IMR-90 (cell line): Measurements from ENCODE around the gene CXXC4. TPM values are rescaled to one million over a fixed set of nuclear protein-coding genes. Genes with fewer than 3 reads are reported as not detected.

ENCODE experiments used
- ATAC-seq: fragments of 200-7000 bp; cut with Tn5 transposase; 2 replicates; pipeline ENCODE4 v1.9.1; 2020; ENCODE audit warnings: low read depth, mild to moderate bottlenecking, moderate library complexity
- BruUV-seq: library from RNA; stranded (reverse); fragments of 400-500 nt; replicated peaks from 2 replicates; lab custom pipeline; 2021; lab: Mats Ljungman, UMichigan
- CTCF ChIA-PET: fragments of 300-600 bp; formaldehyde crosslinking; extraction: SDS; loops from one replicate; lab custom pipeline; 2021; ENCODE audit warnings: antibody characterized with exemption; lab: Yijun Ruan, JAX
- POLR2A ChIA-PET: fragments of 300-600 bp; sonication (Branson Sonifier 250); formaldehyde crosslinking; loops from one replicate; lab custom pipeline; 2022; ENCODE audit warnings: antibody characterized with exemption; ENCODE audit not compliant: unreplicated experiment; lab: Charles Lee
- DNase-seq: peaks from one replicate; pipeline ENCODE4 v3.0.0; 2013
- H2AFZ ChIP-seq: replicated peaks from 2 replicates; pipeline ENCODE3; 2013; ENCODE audit warnings: low read length, mild to moderate bottlenecking; ENCODE audit not compliant: poor library complexity
- H2AK5ac ChIP-seq: 2 replicates; pipeline ENCODE4 v1.6.1; 2013; ENCODE audit warnings: low read depth, low read length, inconsistent platforms
- H2AK9ac ChIP-seq: replicated peaks from 2 replicates; pipeline ENCODE3; 2013; ENCODE audit warnings: mild to moderate bottlenecking, low read depth, low read length, moderate library complexity; ENCODE audit not compliant: poor library complexity
- H2BK120ac ChIP-seq: 2 replicates; pipeline ENCODE4 v1.6.1; 2013; ENCODE audit warnings: low read depth, low read length, inconsistent platforms
- H2BK15ac ChIP-seq: 3 replicates; pipeline ENCODE4 v1.6.1; 2013; ENCODE audit warnings: low read depth, low read length, inconsistent platforms
- H2BK20ac ChIP-seq: 2 replicates; pipeline ENCODE4 v1.6.1; 2013; ENCODE audit warnings: low read depth, mild to moderate bottlenecking, inconsistent platforms, low read length, moderate library complexity
- H2BK5ac ChIP-seq: 2 replicates; pipeline ENCODE4 v1.6.1; 2013; ENCODE audit warnings: mild to moderate bottlenecking, low read depth, low read length, inconsistent platforms; ENCODE audit not compliant: poor library complexity, severe bottlenecking
- H3K14ac ChIP-seq: replicated peaks from 2 replicates; pipeline ENCODE4 v1.6.1; 2013; ENCODE audit warnings: low read depth, low read length, inconsistent platforms
- H3K18ac ChIP-seq: 2 replicates; pipeline ENCODE4 v1.6.1; 2013; ENCODE audit warnings: low read depth, low read length, control low read depth
- H3K23ac ChIP-seq: 2 replicates; pipeline ENCODE4 v1.6.1; 2013; ENCODE audit warnings: low read depth, low read length, inconsistent platforms
- H3K27ac ChIP-seq: 2 replicates; pipeline ENCODE4 v1.5.1; 2013; ENCODE audit warnings: mild to moderate bottlenecking, control low read depth, low read length; ENCODE audit not compliant: insufficient read depth
- H3K27me3 ChIP-seq: 2 replicates; pipeline ENCODE4 v1.6.1; 2013; ENCODE audit warnings: low read length; ENCODE audit not compliant: control insufficient read depth, insufficient read depth
- H3K36me3 ChIP-seq: 2 replicates; pipeline ENCODE4 v1.6.1; 2013; ENCODE audit warnings: low read length, mixed read lengths; ENCODE audit not compliant: control insufficient read depth, insufficient read depth
- H3K4ac ChIP-seq: 2 replicates; pipeline ENCODE4 v1.6.1; 2013; ENCODE audit warnings: low read depth, low read length, inconsistent platforms
- H3K4me1 ChIP-seq: 2 replicates; pipeline ENCODE4 v1.6.1; 2013; ENCODE audit warnings: low read length, mixed read lengths; ENCODE audit not compliant: control insufficient read depth, insufficient read depth
- H3K4me2 ChIP-seq: 2 replicates; pipeline ENCODE4 v1.6.1; 2013; ENCODE audit warnings: low read depth, mild to moderate bottlenecking, control low read depth, low read length, moderate library complexity
- H3K4me3 ChIP-seq: 2 replicates; pipeline ENCODE4 v1.5.1; 2013; ENCODE audit warnings: low read depth, mild to moderate bottlenecking, control low read depth, low read length, moderate library complexity; ENCODE audit not compliant: insufficient read depth
- H3K56ac ChIP-seq: 2 replicates; pipeline ENCODE4 v1.6.1; 2013; ENCODE audit warnings: low read length, inconsistent platforms; ENCODE audit not compliant: insufficient read depth; ENCODE audit errors: extremely low read depth
- H3K79me1 ChIP-seq, 2 experiments: 2 replicates each; pipeline ENCODE4 v1.6.1; 2013; ENCODE audit warnings: low read length in 2 of 2, inconsistent platforms in 1 of 2, low read depth in 1 of 2
- H3K9ac ChIP-seq: 2 replicates; pipeline ENCODE4 v1.6.1; 2013; ENCODE audit warnings: low read depth, low read length, control low read depth
- H3K9me1 ChIP-seq: 2 replicates; pipeline ENCODE4 v1.6.1; 2013; ENCODE audit warnings: low read length, inconsistent platforms; ENCODE audit not compliant: insufficient read depth
- H3K9me3 ChIP-seq: 2 replicates; pipeline ENCODE4 v1.6.1; 2013; ENCODE audit warnings: low read length; ENCODE audit not compliant: control insufficient read depth, insufficient read depth
- H4K20me1 ChIP-seq: 2 replicates; pipeline ENCODE4 v1.6.1; 2013; ENCODE audit warnings: low read length, inconsistent platforms; ENCODE audit not compliant: insufficient read depth
- H4K5ac ChIP-seq: 2 replicates; pipeline ENCODE4 v1.6.1; 2013; ENCODE audit warnings: mild to moderate bottlenecking, low read depth, low read length, control low read depth
- H4K8ac ChIP-seq, 2 experiments: 2 replicates each; pipeline ENCODE4 v1.6.1; 2013; ENCODE audit warnings: low read depth in 2 of 2, low read length in 2 of 2, control low read depth in 1 of 2, inconsistent platforms in 1 of 2
- H4K91ac ChIP-seq: 2 replicates; pipeline ENCODE4 v1.6.1; 2013; ENCODE audit warnings: low read depth, low read length, inconsistent platforms; ENCODE audit not compliant: insufficient read depth
- CEBPB ChIP-seq: IDR thresholded peaks from 2 replicates; pipeline ENCODE4 v1.6.1; 2012; ENCODE audit warnings: low read depth, low read length, improper control_type of control experiment
- FOS ChIP-seq: fragments of 150-350 bp; IDR thresholded peaks from 2 replicates; pipeline ENCODE4 v1.6.1; 2016; ENCODE audit warnings: low read depth, low read length
- MAZ ChIP-seq: IDR thresholded peaks from 2 replicates; pipeline ENCODE4 v1.6.1; 2012; ENCODE audit warnings: low read depth, mild to moderate bottlenecking, low read length, improper control_type of control experiment, moderate library complexity, borderline replicate concordance
- MXI1 ChIP-seq: IDR thresholded peaks from 2 replicates; pipeline ENCODE4 v1.6.1; 2012; ENCODE audit warnings: low read depth, mild to moderate bottlenecking, low read length, moderate library complexity, borderline replicate concordance
- RCOR1 ChIP-seq: IDR thresholded peaks from 2 replicates; pipeline ENCODE4 v1.6.1; 2012; ENCODE audit warnings: mild to moderate bottlenecking, low read length, improper control_type of control experiment; ENCODE audit not compliant: insufficient replicate concordance
- RFX5 ChIP-seq: IDR thresholded peaks from 2 replicates; pipeline ENCODE4 v1.8.0; 2012; ENCODE audit warnings: low read depth, mild to moderate bottlenecking, low read length, moderate library complexity
- WGBS, 2 experiments: methylation state at CpG; one replicate each; pipeline versions ENCODE4 v1.1.5 to v1.1.7; 2013; ENCODE audit warnings: missing lambda C conversion rate in 2 of 2; ENCODE audit not compliant: insufficient read length in 1 of 2; ENCODE audit errors: extremely low coverage in 2 of 2; 5-methylcytosine and 5-hydroxymethylcytosine counted together
- dilution Hi-C: fragments of 300-500 bp; cut with HindIII; formaldehyde crosslinking; loops from one replicate; pipeline ENCODE4 v1.14.3; 2018; ENCODE audit warnings: low sequenced_read_pairs; ENCODE audit not compliant: unreplicated experiment
- in situ Hi-C: fragments of 300-500 bp; cut with MboI; formaldehyde crosslinking; loops from 3 replicates; pipeline ENCODE4 v1.14.3; 2019; ENCODE audit warnings: low sequenced_read_pairs, inconsistent platforms, mixed read lengths
- intact Hi-C: fragments of 100-400 bp; cut with micrococcal nuclease; formaldehyde crosslinking; loops from 2 replicates; pipeline ENCODE4 v1.10.0; 2022
- polyA plus RNA-seq, 3 experiments: library from polyadenylated mRNA; depleted of rRNA; stranded (reverse); fragments of >200 nt; gene quantifications; 2 replicates each; pipeline ENCODE4 v1.2.3, GENCODE V29; 2012; ENCODE audit warnings: low replicate concordance in 1 of 3
- total RNA-seq: library from RNA; depleted of rRNA; stranded (reverse); fragments of >200 nt; gene quantifications from 2 replicates; pipeline ENCODE4 v1.2.3, GENCODE V29; 2012

Gene CXXC4
- total and polyA plus RNA-seq, 2 of the 4 experiments (the other 2 are of a cell fraction) = not detected

- no TSS peak for BruUV-seq
- no peaks in the 10 kb centered on the region for H3K36me3 ChIP-seq
- H4K91ac ChIP-seq = no peak overlapping the region
- no peak overlapping the region for H4K8ac ChIP-seq
- no peak overlapping the region for H2BK5ac ChIP-seq
- DNase-seq = no peak
- no peak overlapping the region for H3K4ac ChIP-seq
- intact Hi-C loops (no loop called here), dilution Hi-C loops (no loop called here), in situ Hi-C loops (no loop called here)
- H4K5ac ChIP-seq = no peak overlapping the region
- no peaks in the 10 kb centered on the region for H4K20me1 ChIP-seq
- H3K4me2 ChIP-seq = no peak overlapping the region
- no CpG with 5 or more reads among the region's 5 CpGs for WGBS, 2 experiments
- H3K79me1 ChIP-seq = no peaks in the 10 kb centered on the region
- H2AK5ac ChIP-seq = no peak overlapping the region
- no peak overlapping the region for H2BK20ac ChIP-seq
- H3K18ac ChIP-seq = no peak overlapping the region
- ChIA-PET POLR2A (no interaction called here), CTCF (no interaction called here)
- no peak overlapping the region for H3K23ac ChIP-seq
- no peak overlapping the region for H3K9ac ChIP-seq
- no peak overlapping the region for H3K14ac ChIP-seq
- no peaks in the 10 kb centered on the region for H3K27me3 ChIP-seq
- H2BK120ac ChIP-seq = no peak overlapping the region
- H3K56ac ChIP-seq = no peak overlapping the region
- no peaks in the 10 kb centered on the region for H3K4me1 ChIP-seq
- no peak overlapping the region for H3K4me3 ChIP-seq
- no peak overlapping the region for H2AFZ ChIP-seq
- no peaks in the 10 kb centered on the region for H3K9me1 ChIP-seq
- ATAC-seq = no peak
- TF ChIP-seq MAZ = no peak
- no peak for TF ChIP-seq RFX5
- no peak for TF ChIP-seq CEBPB
- no peak for TF ChIP-seq RCOR1
- TF ChIP-seq MXI1 = no peak
- TF ChIP-seq FOS = no peak
- no peak overlapping the region for H3K27ac ChIP-seq
- H2AK9ac ChIP-seq = no peak overlapping the region
- no peak overlapping the region for H2BK15ac ChIP-seq
- H3K9me3 ChIP-seq = no peaks in the 10 kb centered on the region; the same call in 1 of the 2 replicates
These were observed 73.9 kb downstream of the CXXC4 start for GRCh38 chr4:104420766-104421165.
